ENCODE measurements around the gene IDH2.

- TF ChIP-seq EZH2 (IDR thresholded peaks at IDR 0.05; ENCODE audit: insufficient read depth, poor library complexity, severe bottlenecking) (no peak), EZH2phosphoT487 (IDR thresholded peaks at IDR 0.05; ENCODE audit: insufficient read depth, low read depth) (no peak)
Observed at GRCh38 chr15:90143166-90143655, 40.9 kb upstream of the IDH2 start.
